Natural killer cell (primary cell): Measurements from ENCODE around the gene FBXO34. TPM values are rescaled to one million over a fixed set of nuclear protein-coding genes. Genes with fewer than 3 reads are reported as not detected.

ENCODE experiments used
- ATAC-seq, 3 donors: fragments of 150-1000 bp in 2 of 3; fragments of 200-7000 bp in 1 of 3; cut with Tn5 transposase; 1 replicate in 1 of 3; 2 replicates in 2 of 3; pipeline ENCODE4 v1.10.0; 2021; ENCODE audit warnings: mild to moderate bottlenecking in 2 of 3, moderate library complexity in 2 of 3
- DNase-seq, 2 donors: peaks; one replicate each; pipeline versions ENCODE4 v3.0.0 to v3.0.0-alpha.2; 2013 to 2021; ENCODE audit warnings: mixed read lengths in 1 of 2
- H3K27ac ChIP-seq: one replicate; pipeline ENCODE4 v1.5.1; 2013; ENCODE audit warnings: mild to moderate bottlenecking, low read length
- H3K27me3 ChIP-seq: one replicate; pipeline ENCODE4 v1.6.1; 2013; ENCODE audit warnings: low read length; ENCODE audit not compliant: control insufficient read depth, insufficient read depth
- H3K36me3 ChIP-seq: one replicate; pipeline ENCODE4 v1.6.1; 2013; ENCODE audit warnings: low read length; ENCODE audit not compliant: control insufficient read depth, insufficient read depth
- H3K4me1 ChIP-seq: one replicate; pipeline ENCODE4 v1.6.1; 2013; ENCODE audit warnings: low read length; ENCODE audit not compliant: control insufficient read depth, insufficient read depth
- H3K4me3 ChIP-seq: one replicate; pipeline ENCODE4 v1.5.1; 2013; ENCODE audit warnings: low read length
- H3K9me3 ChIP-seq: one replicate; pipeline ENCODE4 v1.6.1; 2013; ENCODE audit warnings: low read length; ENCODE audit not compliant: control insufficient read depth, insufficient read depth
- H3K27ac Mint-ChIP-seq, 2 donors: one replicate each; pipeline ENCODE4 v1.8.0; 2022; ENCODE audit warnings: mild to moderate bottlenecking in 2 of 2, mixed read lengths in 2 of 2, moderate library complexity in 1 of 2
- H3K27me3 Mint-ChIP-seq, 2 donors: one replicate each; pipeline ENCODE4 v1.8.0; 2022; ENCODE audit warnings: low read depth in 2 of 2, mixed read lengths in 2 of 2
- H3K36me3 Mint-ChIP-seq: one replicate; pipeline ENCODE4 v1.8.0; 2022; ENCODE audit warnings: mixed read lengths
- H3K4me1 Mint-ChIP-seq, 2 donors: one replicate each; pipeline ENCODE4 v1.8.0; 2022; ENCODE audit warnings: mixed read lengths in 2 of 2
- H3K4me3 Mint-ChIP-seq: one replicate; pipeline ENCODE4 v1.8.0; 2022; ENCODE audit warnings: mild to moderate bottlenecking, moderate library complexity, mixed read lengths
- H3K9me3 Mint-ChIP-seq, 2 donors: one replicate each; pipeline ENCODE4 v1.8.0; 2022; ENCODE audit warnings: mixed read lengths in 2 of 2
- WGBS: methylation state at CpG from one replicate; pipeline ENCODE4 v1.1.7; 2013; ENCODE audit warnings: missing lambda C conversion rate; ENCODE audit not compliant: insufficient coverage; 5-methylcytosine and 5-hydroxymethylcytosine counted together
- intact Hi-C: fragments of 100-400 bp; cut with micrococcal nuclease; formaldehyde crosslinking; loops from one replicate; pipeline ENCODE4 v1.14.2; 2022
- total RNA-seq, 4 donors: library from RNA; stranded (reverse); fragments of 120-200 nt in 1 of 4; gene quantifications; one replicate each; pipeline versions ENCODE4 v1.2.3 to v1.2.4, GENCODE V29; 2013 to 2022
- TF ChIP-seq, protein P1 (sequence below): fragments of 200-600 bp; IDR thresholded peaks from one replicate; pipeline ENCODE4 v1.8.0; 2022; ENCODE audit warnings: antibody characterized with exemption

The FBXO34 gene
- total RNA-seq, 3 donors from 2014 or later (not counting 1 experiment from before 2014, with no cell fraction given): 34.7 to 39.3 (median 36.6) TPM

DNA sequence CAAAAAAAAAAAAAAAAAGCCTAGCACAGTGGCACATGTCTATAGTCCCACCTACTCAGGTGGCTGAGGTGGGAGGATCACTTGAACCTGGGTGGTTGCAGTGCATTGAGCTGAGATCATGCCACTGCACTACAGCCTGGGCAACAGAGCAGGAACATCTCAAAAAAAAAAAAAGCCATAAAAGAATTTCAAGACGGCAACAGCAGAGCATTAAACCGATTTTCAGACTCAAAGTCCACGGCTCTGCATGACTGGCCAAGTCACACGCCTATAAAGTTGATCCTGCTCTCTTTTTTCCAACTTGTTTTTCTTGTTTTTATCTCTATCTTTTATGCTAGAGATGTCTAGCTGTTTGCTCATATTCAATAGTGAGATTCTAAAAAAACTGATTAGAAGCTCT lies 45.3 kb downstream of the FBXO34 start:
- DNase-seq (no peak), ATAC-seq (no peak)
- WGBS: 97% methylated on average over 4 of the region's 4 CpGs
- peaks cover 10% of the 10 kb centered on the region for H3K36me3 Mint-ChIP-seq
- Histone ChIP-seq H3K27ac (no peak overlapping the region), H3K4me3 (no peak overlapping the region), H3K27me3 (no peaks in the 10 kb centered on the region), H3K9me3 (peaks cover 9% of the 10 kb centered on the region), H3K36me3 (peaks cover 6% of the 10 kb centered on the region), H3K4me1 (peaks cover 5% of the 10 kb centered on the region)
- H3K27ac Mint-ChIP-seq: no peak overlapping the region
- H3K4me3 Mint-ChIP-seq: no peak overlapping the region
- H3K9me3 Mint-ChIP-seq: peaks cover 3 to 5% of the 10 kb centered on the region in 2 donors
- intact Hi-C loops: no loop called here
- H3K4me1 Mint-ChIP-seq: peaks cover 24 to 27% of the 10 kb centered on the region in 2 donors
- TF ChIP-seq, protein P1, sequence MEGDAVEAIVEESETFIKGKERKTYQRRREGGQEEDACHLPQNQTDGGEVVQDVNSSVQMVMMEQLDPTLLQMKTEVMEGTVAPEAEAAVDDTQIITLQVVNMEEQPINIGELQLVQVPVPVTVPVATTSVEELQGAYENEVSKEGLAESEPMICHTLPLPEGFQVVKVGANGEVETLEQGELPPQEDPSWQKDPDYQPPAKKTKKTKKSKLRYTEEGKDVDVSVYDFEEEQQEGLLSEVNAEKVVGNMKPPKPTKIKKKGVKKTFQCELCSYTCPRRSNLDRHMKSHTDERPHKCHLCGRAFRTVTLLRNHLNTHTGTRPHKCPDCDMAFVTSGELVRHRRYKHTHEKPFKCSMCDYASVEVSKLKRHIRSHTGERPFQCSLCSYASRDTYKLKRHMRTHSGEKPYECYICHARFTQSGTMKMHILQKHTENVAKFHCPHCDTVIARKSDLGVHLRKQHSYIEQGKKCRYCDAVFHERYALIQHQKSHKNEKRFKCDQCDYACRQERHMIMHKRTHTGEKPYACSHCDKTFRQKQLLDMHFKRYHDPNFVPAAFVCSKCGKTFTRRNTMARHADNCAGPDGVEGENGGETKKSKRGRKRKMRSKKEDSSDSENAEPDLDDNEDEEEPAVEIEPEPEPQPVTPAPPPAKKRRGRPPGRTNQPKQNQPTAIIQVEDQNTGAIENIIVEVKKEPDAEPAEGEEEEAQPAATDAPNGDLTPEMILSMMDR: no peak
- H3K27me3 Mint-ChIP-seq: no peaks in the 10 kb centered on the region

DNA sequence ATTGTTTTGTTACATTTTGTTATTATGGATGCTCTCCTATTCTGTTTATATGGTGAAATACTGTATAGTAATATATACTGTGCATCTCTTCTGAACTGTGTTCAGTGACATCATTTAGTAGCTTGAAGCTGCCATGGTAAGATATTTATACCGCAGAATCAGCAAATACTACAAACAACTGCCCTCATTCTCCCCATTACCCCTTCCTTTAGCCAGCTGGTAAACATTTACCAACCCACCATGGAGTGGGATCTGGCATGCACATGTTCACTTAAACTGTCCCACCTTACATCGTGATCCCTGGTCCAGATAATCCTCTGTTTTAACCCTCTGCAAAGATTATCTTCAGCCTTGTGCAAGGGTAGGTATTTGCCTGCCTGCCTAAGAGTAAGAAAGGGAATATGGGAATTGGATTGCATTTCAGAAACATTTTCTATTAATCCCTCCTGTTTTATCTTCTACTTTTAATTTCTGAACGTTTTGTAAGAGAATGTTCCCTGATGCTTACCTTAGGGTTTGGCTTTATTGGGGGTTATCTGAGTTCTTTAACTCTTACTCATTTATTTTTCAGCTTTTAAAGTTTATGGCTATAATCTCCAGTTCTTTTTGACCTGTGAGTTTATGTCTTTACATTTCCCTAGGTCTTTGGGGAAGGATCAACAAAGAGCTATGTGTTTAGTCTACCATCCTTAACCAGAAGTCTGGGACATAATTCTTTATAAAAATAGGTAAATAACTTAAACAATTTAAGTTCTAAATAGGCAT lies 46.5 kb downstream of the FBXO34 start:
- Histone ChIP-seq H3K36me3 (peaks cover 6% of the 10 kb centered on the region), H3K9me3 (peaks cover 2% of the 10 kb centered on the region), H3K4me1 (peaks cover 5% of the 10 kb centered on the region), H3K4me3 (no peak overlapping the region), H3K27ac (no peak overlapping the region), H3K27me3 (no peaks in the 10 kb centered on the region)
- Mint-ChIP-seq H3K9me3 (peaks cover 3 to 5% of the 10 kb centered on the region in 2 donors), H3K27ac (peak overlapping the region in 1 of 2 donors; percentile 5), H3K36me3 (peaks cover 9% of the 10 kb centered on the region), H3K27me3 (no peaks in the 10 kb centered on the region), H3K4me3 (no peak overlapping the region), H3K4me1 (peaks cover 24 to 27% of the 10 kb centered on the region in 2 donors)
- TF ChIP-seq, protein P1: no peak
- no peak for DNase-seq
- WGBS: 100% methylated on average over 1 of the region's 3 CpGs
- intact Hi-C loops: no loop called here
- no peak for ATAC-seq

DNA sequence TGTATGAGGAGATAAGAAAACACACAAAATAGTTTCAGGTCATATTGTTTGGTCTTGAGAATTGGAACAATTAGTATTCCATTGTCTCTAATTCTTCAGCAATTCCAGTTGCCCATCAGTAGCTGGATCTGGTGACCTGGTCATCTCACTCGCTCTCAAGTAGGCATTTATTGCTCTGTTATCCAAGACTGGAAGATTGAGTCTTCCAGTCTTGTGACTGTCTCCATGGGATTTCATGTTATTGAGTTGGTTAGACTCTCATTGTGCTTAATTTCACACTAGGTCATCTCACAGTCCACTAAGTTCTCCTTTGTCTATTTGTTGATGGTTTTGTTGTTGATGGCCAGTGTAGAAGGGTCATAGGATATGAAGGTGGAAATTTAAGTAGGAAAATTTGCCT lies 47.5 kb downstream of the FBXO34 start:
- no peaks in the 10 kb centered on the region for H3K27me3 ChIP-seq
- H3K9me3 ChIP-seq: no peaks in the 10 kb centered on the region
- no peak for DNase-seq
- peaks cover 6% of the 10 kb centered on the region for H3K36me3 ChIP-seq
- intact Hi-C loops: no loop called here
- ATAC-seq: no peak
- no peak overlapping the region for H3K4me3 ChIP-seq
- H3K4me1 ChIP-seq: peaks cover 3% of the 10 kb centered on the region
- TF ChIP-seq, protein P1: no peak
- Mint-ChIP-seq H3K27ac (no peak overlapping the region), H3K27me3 (no peaks in the 10 kb centered on the region), H3K4me1 (peaks cover 18 to 19% of the 10 kb centered on the region in 2 donors), H3K36me3 (no peaks in the 10 kb centered on the region), H3K4me3 (no peak overlapping the region), H3K9me3 (no peaks in the 10 kb centered on the region)
- no peak overlapping the region for H3K27ac ChIP-seq
- WGBS: 100% methylated on average over 1 of the region's 1 CpG

DNA sequence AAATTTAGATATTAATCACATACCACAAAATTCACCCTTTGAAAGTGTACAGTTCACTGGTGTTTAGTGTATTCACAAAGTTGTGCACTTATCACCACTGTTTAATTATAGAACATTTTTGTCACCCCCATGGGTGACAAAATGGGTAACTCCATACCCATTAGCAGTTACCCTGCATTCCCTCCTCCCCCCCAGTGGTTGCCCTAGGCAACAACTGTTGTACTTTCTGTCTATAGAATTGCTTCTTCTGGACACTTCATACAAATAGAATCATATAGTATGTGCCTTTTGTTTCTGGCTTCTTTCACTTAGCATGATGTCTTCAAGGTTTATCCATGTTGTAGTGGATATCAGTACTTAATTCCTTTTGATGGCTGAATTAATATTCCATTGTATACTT lies 52.7 kb downstream of the FBXO34 start:
- ATAC-seq: peak; percentile 39 to 84 (median 69)
- TF ChIP-seq, protein P1: no peak
- Histone ChIP-seq H3K36me3 (peaks cover under 1% of the 10 kb centered on the region), H3K4me1 (no peaks in the 10 kb centered on the region), H3K9me3 (no peaks in the 10 kb centered on the region), H3K27me3 (no peaks in the 10 kb centered on the region), H3K4me3 (no peak overlapping the region), H3K27ac (no peak overlapping the region)
- H3K36me3 Mint-ChIP-seq: no peaks in the 10 kb centered on the region
- no peak overlapping the region for H3K4me3 Mint-ChIP-seq
- peaks cover 30 to 37% of the 10 kb centered on the region in 2 donors for H3K4me1 Mint-ChIP-seq
- H3K27ac Mint-ChIP-seq: peak overlapping the region; percentile 26 to 29
- intact Hi-C loops: no loop called here
- DNase-seq: no peak
- H3K9me3 Mint-ChIP-seq: no peaks in the 10 kb centered on the region
- H3K27me3 Mint-ChIP-seq: no peaks in the 10 kb centered on the region
